Stimulated activated CD4-positive, alpha-beta T cell treated with anti-CD3 and anti-CD28 coated beads, Interleukin-4, amount 100 ng/mL, for 48 hours (primary cell): ENCODE results near the gene DLGAP1.

Source experiments
- DNase-seq, 2 donors: peaks; one replicate each; pipeline ENCODE4 v3.0.0-alpha.2; 2020; ENCODE audit warnings: low read depth in 2 of 2

DLGAP1 gene

DNA sequence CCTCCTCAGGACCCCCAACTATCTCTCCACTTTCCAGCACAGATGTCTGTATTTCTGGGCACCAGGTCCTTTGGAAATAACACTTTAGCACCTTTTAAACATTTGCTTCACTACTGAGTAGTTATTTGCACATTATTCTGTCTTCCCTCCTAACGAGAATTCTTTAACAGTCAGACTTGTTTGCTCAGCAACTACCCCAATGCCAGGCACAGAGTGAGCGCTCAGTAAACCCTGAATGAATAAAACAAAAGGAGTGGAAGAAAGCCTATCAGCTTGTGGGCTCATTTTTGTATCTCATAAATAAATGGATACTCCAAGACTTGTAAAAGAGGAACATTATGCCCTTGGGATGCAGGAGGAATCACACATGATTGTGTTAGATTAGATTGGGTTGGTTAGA lies 554.8 kb downstream of the DLGAP1 start:
- DNase-seq = no peak

GRCh38 chr18:3898861-3899613 lies 556.1 kb downstream of the DLGAP1 start:
- DNase-seq = no peak

GRCh38 chr18:3892152-3892551 lies 563.0 kb downstream of the DLGAP1 start:
- no peak for DNase-seq

DNA sequence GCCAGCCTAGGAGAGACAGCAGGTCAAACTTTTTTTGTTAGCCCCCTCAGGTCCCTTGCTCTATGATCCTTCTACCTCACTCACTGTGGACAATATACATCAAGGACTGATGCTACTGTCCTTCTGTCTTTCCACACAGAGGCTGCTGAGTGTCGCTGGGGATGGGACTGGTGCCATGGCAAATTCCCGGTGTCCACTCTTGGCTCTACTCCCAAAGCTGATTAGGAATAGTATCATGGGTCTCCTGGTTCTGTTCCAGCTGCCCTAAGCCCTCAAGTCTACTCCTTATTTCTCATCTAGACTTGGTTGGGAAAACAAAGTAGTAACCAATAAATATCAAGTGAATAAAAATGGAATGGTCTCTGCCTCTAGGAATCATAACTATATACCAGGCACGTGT lies 563.9 kb downstream of the DLGAP1 start:
- no peak for DNase-seq

DNA sequence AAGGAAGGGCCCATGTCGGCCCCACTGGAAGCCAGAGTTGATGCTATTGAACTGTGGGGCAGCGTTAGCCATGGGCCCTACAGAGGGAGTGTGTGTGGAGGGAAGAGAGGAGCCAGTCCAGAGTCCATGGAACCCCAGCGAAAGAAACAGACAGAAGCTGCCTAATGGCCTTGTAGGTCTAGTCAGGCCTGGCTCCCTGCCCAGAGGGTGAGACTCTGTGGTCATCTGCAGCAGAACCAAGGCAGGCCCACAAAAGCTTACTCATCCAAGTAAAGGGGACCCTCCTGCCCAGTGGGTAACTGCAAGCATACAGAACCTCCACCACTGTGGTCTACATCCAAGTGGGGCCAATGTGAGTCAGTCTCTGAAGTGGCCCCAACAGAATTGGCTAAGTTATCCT lies 565.3 kb downstream of the DLGAP1 start:
- no peak for DNase-seq

DNA sequence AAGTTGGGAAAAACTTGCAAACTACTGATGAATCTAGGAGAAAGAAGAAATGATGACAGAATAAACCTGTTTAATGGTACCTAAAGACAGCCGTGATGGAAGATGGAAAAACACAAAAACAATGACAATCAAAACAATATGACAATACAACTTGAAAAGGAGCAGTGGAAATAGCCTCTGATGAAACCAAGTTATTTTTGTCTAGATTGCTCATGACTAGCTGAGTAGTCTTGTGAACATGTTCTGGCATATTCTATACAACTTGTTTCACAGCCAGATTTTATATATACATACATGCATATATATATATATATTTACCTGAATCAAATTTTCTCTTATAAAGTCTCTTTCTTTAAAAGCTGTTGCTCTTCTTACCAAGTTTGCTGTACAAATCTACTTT lies 566.0 kb downstream of the DLGAP1 start:
- no peak for DNase-seq

DNA sequence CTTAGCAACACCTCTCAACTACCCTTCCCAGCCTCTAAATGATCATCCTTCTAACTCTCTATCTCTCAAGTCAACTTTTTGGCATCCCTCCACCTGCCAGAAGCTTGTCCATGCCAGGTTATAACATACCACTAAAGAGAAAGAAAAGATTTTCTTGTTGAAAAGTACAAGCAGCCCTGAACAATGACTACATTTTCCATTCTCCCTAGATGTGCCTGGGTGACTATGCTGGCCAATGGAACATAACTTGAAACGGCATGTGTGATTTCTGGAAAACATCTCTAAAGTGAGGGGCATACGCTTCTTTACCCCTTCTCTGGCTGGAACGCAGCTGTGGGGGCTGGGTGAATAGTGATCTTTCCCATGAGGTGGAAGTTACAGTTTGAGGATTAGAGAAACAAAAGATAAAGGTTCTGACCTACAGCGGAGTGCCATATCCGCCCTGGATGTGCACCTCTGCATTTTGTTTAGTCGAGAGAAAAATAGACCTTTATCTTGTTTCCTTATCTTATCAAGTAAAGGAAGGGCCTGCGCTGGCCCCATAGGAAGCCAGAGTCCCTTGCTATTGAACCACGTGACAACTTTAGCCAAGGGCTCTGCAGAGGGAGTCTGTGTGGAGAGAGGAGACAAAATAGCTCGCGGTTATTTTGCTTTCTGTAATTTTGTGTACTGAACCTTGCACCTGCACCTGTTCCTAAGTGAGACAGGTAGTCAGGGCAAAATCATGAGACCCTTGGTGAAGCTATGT lies 568.4 kb downstream of the DLGAP1 start:
- DNase-seq = no peak

GRCh38 chr18:3885209-3885792 lies 569.8 kb downstream of the DLGAP1 start:
- DNase-seq = no peak

DNA sequence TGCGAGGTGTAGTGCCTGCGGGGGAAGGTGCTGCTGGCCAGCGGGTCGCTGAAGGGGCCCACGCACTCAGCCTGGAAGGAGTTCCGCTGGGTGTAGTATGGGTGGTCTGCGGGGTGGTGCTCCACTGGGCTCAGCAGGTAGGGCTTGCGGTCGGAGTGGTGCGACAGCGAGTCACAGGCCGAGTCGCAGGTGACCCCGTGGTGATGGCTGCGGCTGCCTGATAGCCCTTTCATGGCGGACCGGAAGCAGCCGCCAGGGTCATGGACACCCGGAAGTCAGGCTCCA lies 575.3 kb downstream of the DLGAP1 start:
- no peak for DNase-seq

GRCh38 chr18:3879114-3879835 lies 575.8 kb downstream of the DLGAP1 start:
- DNase-seq = no peak

GRCh38 chr18:3878401-3878800 lies 576.7 kb downstream of the DLGAP1 start:
- DNase-seq = no peak

DNA sequence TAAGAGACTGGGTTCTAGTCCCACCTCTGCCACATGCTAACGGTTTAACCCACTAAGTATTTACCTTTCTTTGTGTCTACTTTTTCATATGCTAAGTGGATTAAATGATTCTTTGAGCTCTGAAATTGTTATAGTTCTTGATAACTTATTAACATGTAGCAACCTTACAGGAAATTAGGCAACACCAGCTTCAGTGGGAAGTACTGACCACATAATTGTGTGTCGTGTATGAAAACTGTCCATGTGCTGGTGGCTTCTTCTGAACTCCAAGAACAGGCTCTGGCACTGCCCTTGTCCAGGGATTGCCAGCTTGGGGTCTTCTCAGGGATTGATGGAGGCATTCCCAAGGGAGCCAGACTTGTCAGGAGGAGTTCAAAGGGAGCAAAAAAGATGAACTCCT lies 577.4 kb downstream of the DLGAP1 start:
- no peak for DNase-seq

GRCh38 chr18:3875961-3876360 lies 579.1 kb downstream of the DLGAP1 start:
- no peak for DNase-seq

GRCh38 chr18:3875376-3875775 lies 579.7 kb downstream of the DLGAP1 start:
- no peak for DNase-seq

- DNase-seq = no peak
Observed at GRCh38 chr18:3874581-3874980, 580.5 kb downstream of the DLGAP1 start.

GRCh38 chr18:3874125-3874524 lies 581.0 kb downstream of the DLGAP1 start:
- no peak for DNase-seq

GRCh38 chr18:3873698-3874097 lies 581.4 kb downstream of the DLGAP1 start:
- no peak for DNase-seq

GRCh38 chr18:3873211-3873610 lies 581.9 kb downstream of the DLGAP1 start:
- no peak for DNase-seq

DNA sequence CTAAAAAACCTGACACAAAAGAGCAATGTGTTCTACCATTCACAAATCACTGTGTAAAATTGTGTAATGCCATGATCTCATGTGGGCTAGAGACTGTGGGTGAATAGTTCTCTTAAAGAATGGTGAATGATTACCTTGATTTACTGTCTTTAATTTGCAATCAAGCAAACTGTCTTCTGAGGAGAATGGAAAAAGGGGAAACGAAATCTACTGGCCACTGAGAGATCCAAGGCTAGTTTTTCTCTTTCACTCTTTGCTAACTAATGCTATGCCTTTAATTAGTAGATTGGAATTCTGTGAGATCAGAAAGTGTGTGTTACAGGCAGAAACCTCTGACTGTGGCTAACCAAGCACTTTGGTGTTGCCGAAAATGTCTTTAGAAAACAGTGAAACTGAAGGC lies 582.5 kb downstream of the DLGAP1 start:
- DNase-seq = no peak

DNA sequence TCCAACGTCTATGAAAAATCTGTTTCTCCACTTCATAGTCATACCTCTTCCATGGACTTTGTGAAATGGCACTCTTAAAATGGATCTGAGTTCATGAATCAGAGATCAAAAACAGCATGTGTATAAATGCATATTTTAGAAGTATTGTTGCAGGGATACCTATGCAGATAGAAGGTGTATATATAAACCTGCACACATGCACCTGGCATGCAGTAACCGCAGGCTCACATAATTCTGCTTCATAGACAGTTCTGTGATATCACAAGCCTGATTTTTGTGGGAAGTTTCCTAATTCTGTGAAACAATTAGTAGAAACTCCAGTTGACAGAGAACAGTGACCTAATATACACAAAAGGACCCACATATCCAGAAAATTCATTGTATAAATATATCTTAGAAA lies 583.4 kb downstream of the DLGAP1 start:
- no peak for DNase-seq

- no peak for DNase-seq
Observed at GRCh38 chr18:3870914-3871313, 584.2 kb downstream of the DLGAP1 start.

- DNase-seq = no peak
Observed at GRCh38 chr18:3869848-3870247, 585.3 kb downstream of the DLGAP1 start.

- no peak for DNase-seq
Observed at GRCh38 chr18:3867864-3868311, 587.2 kb downstream of the DLGAP1 start.
